Measurements from ENCODE around the gene TMEM253.

The TMEM253 gene

DNA sequence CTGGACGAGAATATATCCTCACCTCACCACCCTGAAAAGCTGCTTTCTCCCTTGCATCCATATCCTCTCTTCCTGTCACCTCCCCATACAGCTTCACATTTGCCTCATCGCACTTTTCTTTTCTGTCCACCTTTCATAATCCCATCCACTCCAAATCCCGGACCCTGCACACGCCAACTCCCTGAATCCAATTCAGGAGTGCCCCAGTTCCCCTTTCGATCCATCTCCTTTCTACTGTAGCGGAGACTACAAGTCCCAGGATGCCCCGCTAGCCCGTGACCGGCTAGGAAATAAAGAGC, 2.5 kb downstream of the TMEM253 start:
- no peaks in the 10 kb centered on the region for H3K9me3 Mint-ChIP-seq (ENCODE audit: low read depth)
- peak overlapping the region; percentile 94 for H3K27ac Mint-ChIP-seq
- no peaks in the 10 kb centered on the region for H3K36me3 Mint-ChIP-seq
- H3K27me3 Mint-ChIP-seq: no peaks in the 10 kb centered on the region
- H3K4me1 Mint-ChIP-seq (ENCODE audit: low read depth): peaks cover 23% of the 10 kb centered on the region
- peak overlapping the region; percentile 88 for H3K4me3 Mint-ChIP-seq

- H3K9me3 Mint-ChIP-seq (ENCODE audit: low read depth): no peaks in the 10 kb centered on the region
- H3K4me3 Mint-ChIP-seq: peak overlapping the region; percentile 88
- H3K4me1 Mint-ChIP-seq (ENCODE audit: low read depth): peaks cover 20% of the 10 kb centered on the region
- H3K36me3 Mint-ChIP-seq: no peaks in the 10 kb centered on the region
- no peaks in the 10 kb centered on the region for H3K27me3 Mint-ChIP-seq
- H3K27ac Mint-ChIP-seq: peak overlapping the region; percentile 94
These were observed 3.0 kb downstream of the TMEM253 start for GRCh38 chr14:21103710-21104447.

- peaks cover 13% of the 10 kb centered on the region for H3K4me1 Mint-ChIP-seq (ENCODE audit: low read depth)
These were observed 3.7 kb downstream of the TMEM253 start for GRCh38 chr14:21104448-21105060.

GRCh38 chr14:21105095-21105494, 4.2 kb downstream of the TMEM253 start:
- Mint-ChIP-seq H3K4me1 (ENCODE audit: low read depth) (peaks cover 11% of the 10 kb centered on the region), H3K36me3 (no peaks in the 10 kb centered on the region), H3K27me3 (no peaks in the 10 kb centered on the region), H3K4me3 (peak overlapping the region; percentile 88), H3K27ac (no peak overlapping the region), H3K9me3 (ENCODE audit: low read depth) (no peaks in the 10 kb centered on the region)

More at GRCh38 chr14:21104448-21105060, 3.7 kb downstream of the TMEM253 start:
- H3K4me3 Mint-ChIP-seq: peak overlapping the region; percentile 88
- no peaks in the 10 kb centered on the region for H3K27me3 Mint-ChIP-seq
- no peaks in the 10 kb centered on the region for H3K36me3 Mint-ChIP-seq
- H3K27ac Mint-ChIP-seq: peak overlapping the region; percentile 94
- H3K9me3 Mint-ChIP-seq (ENCODE audit: low read depth): no peaks in the 10 kb centered on the region

- Mint-ChIP-seq H3K9me3 (ENCODE audit: low read depth) (no peaks in the 10 kb centered on the region), H3K36me3 (no peaks in the 10 kb centered on the region), H3K27me3 (no peaks in the 10 kb centered on the region), H3K4me3 (no peak overlapping the region), H3K4me1 (ENCODE audit: low read depth) (peaks cover 11% of the 10 kb centered on the region), H3K27ac (no peak overlapping the region)
These were observed 5.3 kb downstream of the TMEM253 start for GRCh38 chr14:21106176-21106497.

GRCh38 chr14:21106498-21107282, 5.8 kb downstream of the TMEM253 start:
- H3K27ac Mint-ChIP-seq: peak overlapping the region; percentile 46
- H3K4me1 Mint-ChIP-seq (ENCODE audit: low read depth): peaks cover 11% of the 10 kb centered on the region
- no peak overlapping the region for H3K4me3 Mint-ChIP-seq
- H3K27me3 Mint-ChIP-seq: no peaks in the 10 kb centered on the region
- H3K36me3 Mint-ChIP-seq: no peaks in the 10 kb centered on the region
- H3K9me3 Mint-ChIP-seq (ENCODE audit: low read depth): no peaks in the 10 kb centered on the region

GRCh38 chr14:21107283-21107800, 6.5 kb downstream of the TMEM253 start:
- Mint-ChIP-seq H3K36me3 (no peaks in the 10 kb centered on the region), H3K4me3 (no peak overlapping the region), H3K27me3 (no peaks in the 10 kb centered on the region), H3K4me1 (ENCODE audit: low read depth) (peaks cover 11% of the 10 kb centered on the region), H3K9me3 (ENCODE audit: low read depth) (no peaks in the 10 kb centered on the region), H3K27ac (no peak overlapping the region)

GRCh38 chr14:21108791-21109190, 7.9 kb downstream of the TMEM253 start:
- Mint-ChIP-seq H3K36me3 (no peaks in the 10 kb centered on the region), H3K27me3 (no peaks in the 10 kb centered on the region), H3K4me1 (ENCODE audit: low read depth) (peaks cover 7% of the 10 kb centered on the region), H3K9me3 (ENCODE audit: low read depth) (no peaks in the 10 kb centered on the region), H3K4me3 (no peak overlapping the region), H3K27ac (no peak overlapping the region)

DNA sequence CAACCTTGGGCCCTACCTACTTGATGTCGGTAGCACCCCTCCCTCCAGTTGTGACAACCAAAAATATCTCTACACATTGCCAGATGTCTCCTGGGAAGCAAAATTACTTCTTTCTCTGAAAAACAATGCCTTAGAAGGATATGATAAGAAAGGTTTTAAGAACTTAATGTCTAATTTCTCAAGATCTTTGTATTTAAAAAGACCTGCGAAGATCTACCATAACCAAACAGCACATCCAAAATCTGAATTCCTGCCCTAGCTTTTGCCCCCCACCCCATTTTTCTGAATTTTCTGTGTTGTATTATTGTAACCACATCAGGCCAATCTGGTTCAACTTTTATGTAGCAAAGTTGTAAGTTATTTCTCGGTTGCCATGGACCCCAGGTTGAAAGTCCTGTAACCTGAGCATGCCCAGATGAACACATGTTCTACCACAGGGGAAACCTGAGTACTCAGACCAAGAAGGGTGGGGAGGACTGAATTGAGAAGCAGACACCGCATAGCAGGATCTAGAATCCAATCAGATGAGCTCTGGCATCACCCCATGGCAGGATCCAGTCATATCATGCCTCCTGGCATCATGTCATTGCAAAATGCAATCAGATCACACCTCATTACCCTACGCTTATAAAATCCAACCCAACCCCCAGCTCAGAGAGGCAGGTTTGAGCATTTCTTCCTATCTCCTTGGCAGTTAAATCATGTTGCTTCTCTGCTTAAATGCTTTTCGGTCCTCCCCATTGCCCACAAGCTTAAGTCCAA, 8.7 kb downstream of the TMEM253 start:
- no peak overlapping the region for H3K4me3 Mint-ChIP-seq
- no peaks in the 10 kb centered on the region for H3K9me3 Mint-ChIP-seq (ENCODE audit: low read depth)
- H3K36me3 Mint-ChIP-seq: no peaks in the 10 kb centered on the region
- no peak overlapping the region for H3K27ac Mint-ChIP-seq
- no peaks in the 10 kb centered on the region for H3K27me3 Mint-ChIP-seq
- peaks cover 6% of the 10 kb centered on the region for H3K4me1 Mint-ChIP-seq (ENCODE audit: low read depth)

DNA sequence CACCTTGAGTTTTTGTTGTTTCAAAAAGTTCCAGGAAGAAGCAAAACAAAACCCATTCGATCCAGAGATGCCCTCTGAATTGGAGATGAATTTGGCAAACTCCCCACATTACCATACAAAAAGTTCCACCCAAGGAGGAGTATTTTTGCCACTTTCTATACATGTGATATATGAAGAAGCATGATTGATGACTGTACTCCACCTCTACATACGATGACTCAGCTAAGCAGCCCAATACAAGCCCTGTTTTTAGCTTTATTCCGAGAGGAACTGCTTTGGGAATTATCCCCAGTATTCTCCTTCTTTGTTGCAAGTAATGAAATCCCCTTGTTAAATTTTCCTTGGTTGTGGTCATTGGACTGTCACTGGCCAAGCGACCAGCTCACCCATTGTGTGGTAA, 11.4 kb downstream of the TMEM253 start:
- Mint-ChIP-seq H3K36me3 (no peaks in the 10 kb centered on the region), H3K4me1 (ENCODE audit: low read depth) (no peaks in the 10 kb centered on the region), H3K27me3 (no peaks in the 10 kb centered on the region), H3K4me3 (no peak overlapping the region), H3K27ac (no peak overlapping the region), H3K9me3 (ENCODE audit: low read depth) (no peaks in the 10 kb centered on the region)

- Mint-ChIP-seq H3K4me3 (no peak overlapping the region), H3K27ac (no peak overlapping the region), H3K9me3 (ENCODE audit: low read depth) (no peaks in the 10 kb centered on the region), H3K27me3 (no peaks in the 10 kb centered on the region), H3K36me3 (no peaks in the 10 kb centered on the region), H3K4me1 (ENCODE audit: low read depth) (no peaks in the 10 kb centered on the region)
These were observed 12.5 kb downstream of the TMEM253 start for GRCh38 chr14:21113369-21113768.

GRCh38 chr14:21118933-21119332, 18.1 kb downstream of the TMEM253 start:
- no peak overlapping the region for H3K4me3 Mint-ChIP-seq
- no peak overlapping the region for H3K27ac Mint-ChIP-seq
- H3K27me3 Mint-ChIP-seq: peaks cover 9% of the 10 kb centered on the region
- no peaks in the 10 kb centered on the region for H3K36me3 Mint-ChIP-seq
- no peaks in the 10 kb centered on the region for H3K9me3 Mint-ChIP-seq (ENCODE audit: low read depth)
- no peaks in the 10 kb centered on the region for H3K4me1 Mint-ChIP-seq (ENCODE audit: low read depth)

DNA sequence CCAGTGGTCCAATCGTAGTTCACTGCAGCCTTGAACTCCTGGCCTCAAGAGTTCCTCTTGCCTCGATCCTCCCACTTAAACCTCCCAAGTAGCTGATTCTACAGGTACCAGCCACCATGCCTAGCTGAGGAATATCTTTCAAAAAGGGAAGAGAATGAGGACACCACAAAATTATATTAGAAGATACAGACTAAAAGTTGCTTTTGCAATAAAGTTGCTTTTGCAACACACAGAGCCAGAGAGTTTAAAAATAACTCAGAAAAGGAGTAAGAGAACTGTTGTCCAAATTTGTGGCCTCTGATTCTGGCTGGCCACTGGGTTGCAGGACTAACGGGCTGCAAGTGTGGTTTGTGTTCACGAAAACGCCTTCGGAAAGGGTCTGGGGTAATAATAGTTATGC, 19.8 kb downstream of the TMEM253 start:
- H3K4me3 Mint-ChIP-seq: no peak overlapping the region
- H3K27me3 Mint-ChIP-seq: peaks cover 15% of the 10 kb centered on the region
- peaks cover 4% of the 10 kb centered on the region for H3K36me3 Mint-ChIP-seq
- no peak overlapping the region for H3K27ac Mint-ChIP-seq
- no peaks in the 10 kb centered on the region for H3K4me1 Mint-ChIP-seq (ENCODE audit: low read depth)
- H3K9me3 Mint-ChIP-seq (ENCODE audit: low read depth): peaks cover 6% of the 10 kb centered on the region

GRCh38 chr14:21121122-21121521, 20.3 kb downstream of the TMEM253 start:
- H3K9me3 Mint-ChIP-seq (ENCODE audit: low read depth): peaks cover 6% of the 10 kb centered on the region
- peaks cover 4% of the 10 kb centered on the region for H3K36me3 Mint-ChIP-seq
- peaks cover 16% of the 10 kb centered on the region for H3K27me3 Mint-ChIP-seq
- no peak overlapping the region for H3K4me3 Mint-ChIP-seq
- no peak overlapping the region for H3K27ac Mint-ChIP-seq
- no peaks in the 10 kb centered on the region for H3K4me1 Mint-ChIP-seq (ENCODE audit: low read depth)

GRCh38 chr14:21123429-21123828, 22.6 kb downstream of the TMEM253 start:
- Mint-ChIP-seq H3K27me3 (peaks cover 20% of the 10 kb centered on the region), H3K4me1 (ENCODE audit: low read depth) (no peaks in the 10 kb centered on the region), H3K36me3 (peaks cover 4% of the 10 kb centered on the region), H3K9me3 (ENCODE audit: low read depth) (peaks cover 6% of the 10 kb centered on the region), H3K4me3 (no peak overlapping the region), H3K27ac (no peak overlapping the region)
